ENCODE results near the gene DIAPH2.

Gene DIAPH2

DNA sequence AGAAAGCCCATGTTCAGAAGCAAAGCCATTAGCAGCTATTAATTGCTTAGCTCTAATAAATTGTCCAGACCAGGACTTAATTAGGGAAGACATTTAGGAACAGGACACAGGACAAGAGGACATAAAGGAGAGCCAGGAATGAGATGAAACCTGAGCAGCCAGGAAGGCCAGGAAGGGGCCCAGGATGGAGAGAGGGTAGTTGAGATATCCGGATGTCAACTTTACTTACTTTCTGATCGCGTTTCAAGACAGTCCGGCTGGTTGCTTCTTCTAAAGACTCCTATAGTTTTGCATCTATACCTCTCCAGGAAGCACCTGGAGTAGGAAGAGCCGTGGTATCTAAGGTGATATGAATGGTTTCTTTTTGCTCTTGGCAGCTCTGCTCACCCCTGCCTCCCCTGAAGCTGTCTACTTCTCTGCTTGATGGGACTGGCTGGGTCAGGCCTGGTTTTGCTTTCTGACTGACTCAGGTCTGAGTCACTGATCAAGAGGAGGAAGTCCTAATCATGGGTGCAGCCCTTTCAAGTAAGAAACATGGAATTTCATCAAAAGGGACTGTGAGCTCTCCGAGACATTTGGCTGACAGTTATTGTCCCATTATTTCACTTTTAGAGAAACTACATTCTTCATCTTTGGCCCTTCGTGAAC lies 932.4 kb downstream of the DIAPH2 start:
- ATAC-seq: peak; percentile 53 to 56

DNA sequence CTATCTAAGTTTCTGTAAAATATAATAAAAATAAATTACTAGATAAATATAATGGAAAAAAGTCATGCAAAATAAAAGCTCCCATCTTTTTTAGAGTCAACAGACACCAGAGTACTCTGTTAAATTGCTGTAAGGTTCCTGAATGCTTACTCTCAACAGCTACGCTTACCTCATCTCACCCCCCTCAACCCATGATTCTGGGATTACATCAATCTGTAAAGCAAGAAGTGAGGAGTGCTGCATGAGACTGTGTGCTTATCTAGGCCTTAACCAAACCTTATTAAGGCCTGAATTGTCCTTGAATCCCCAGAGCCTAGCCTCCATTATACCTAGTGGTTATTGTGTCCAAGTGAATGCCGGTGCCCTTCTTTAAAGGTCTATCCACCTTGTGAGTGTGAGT lies 934.9 kb downstream of the DIAPH2 start:
- no peak for ATAC-seq

DNA sequence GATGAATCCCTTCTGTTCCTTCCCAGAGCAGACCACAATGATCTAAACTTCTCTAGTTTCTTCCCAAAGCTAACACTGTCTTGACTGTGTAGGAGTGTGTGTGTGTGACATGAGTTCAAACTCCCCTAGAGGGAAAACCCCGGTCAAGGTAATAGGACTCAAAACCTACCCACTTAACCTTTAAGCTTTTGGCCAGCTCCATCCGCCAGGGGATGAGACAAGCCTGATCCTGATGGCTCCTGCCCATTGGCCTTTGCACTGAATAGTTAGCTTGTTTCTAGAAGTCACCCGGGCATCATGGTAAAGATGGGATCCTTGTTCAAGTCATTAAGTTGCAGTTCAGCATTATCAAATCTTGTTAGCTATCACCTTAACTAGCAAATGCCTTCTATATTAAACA lies 937.5 kb downstream of the DIAPH2 start:
- no peak for ATAC-seq

DNA sequence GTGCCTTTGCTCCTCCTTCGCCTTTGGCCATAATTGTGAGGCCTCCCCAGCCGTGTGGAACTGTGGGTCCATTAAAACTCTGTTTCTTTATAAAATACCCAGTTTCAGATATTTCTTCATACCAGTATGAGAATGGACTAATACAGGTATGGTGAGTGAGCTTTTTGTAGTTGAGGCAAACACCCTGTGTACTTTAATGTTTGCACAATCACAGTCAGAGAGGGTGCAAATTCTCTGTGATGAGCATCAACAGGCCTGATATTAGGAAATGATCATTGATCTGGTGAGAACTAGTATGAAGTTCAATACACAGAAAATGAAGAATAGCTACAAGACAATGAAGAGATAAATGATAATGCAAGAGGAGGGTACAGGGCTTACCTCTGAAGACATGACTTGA lies 943.7 kb downstream of the DIAPH2 start:
- ATAC-seq: no peak

DNA sequence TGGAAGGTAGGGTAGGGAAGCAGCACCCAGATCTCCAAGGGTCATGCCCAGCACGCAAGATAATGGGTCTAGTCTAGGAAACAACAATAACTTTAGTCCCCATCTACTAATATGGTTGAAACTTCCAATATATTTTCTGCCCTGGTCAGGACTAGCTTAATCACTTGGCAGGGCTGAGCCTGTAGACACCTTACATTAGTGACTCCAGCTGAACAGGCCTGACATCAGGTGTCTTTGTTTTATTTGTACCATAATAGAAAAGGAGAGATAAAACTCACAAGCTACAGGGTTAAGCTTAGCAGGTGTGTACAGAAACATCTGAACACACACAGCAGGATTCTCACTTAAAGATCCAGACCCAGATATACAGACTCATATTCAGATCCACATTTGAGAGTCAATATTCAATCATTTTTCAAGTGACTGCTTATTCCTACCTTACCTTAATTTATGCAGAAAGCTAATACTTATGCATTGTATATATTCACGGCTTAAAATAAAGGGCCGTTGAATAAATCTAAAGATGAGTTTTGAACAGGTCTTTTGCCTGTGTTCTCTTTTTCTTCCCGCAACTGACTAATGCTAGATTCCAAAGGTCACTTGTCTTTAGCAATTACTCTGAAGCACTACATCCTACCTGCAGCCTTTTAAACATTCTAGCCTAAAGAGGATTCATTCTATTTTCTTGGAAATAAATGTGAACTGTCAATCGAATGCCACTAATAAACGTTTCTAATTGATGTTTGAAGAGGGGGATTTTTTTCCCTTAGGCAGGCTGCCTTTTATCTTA lies 944.4 kb downstream of the DIAPH2 start:
- no peak for ATAC-seq

DNA sequence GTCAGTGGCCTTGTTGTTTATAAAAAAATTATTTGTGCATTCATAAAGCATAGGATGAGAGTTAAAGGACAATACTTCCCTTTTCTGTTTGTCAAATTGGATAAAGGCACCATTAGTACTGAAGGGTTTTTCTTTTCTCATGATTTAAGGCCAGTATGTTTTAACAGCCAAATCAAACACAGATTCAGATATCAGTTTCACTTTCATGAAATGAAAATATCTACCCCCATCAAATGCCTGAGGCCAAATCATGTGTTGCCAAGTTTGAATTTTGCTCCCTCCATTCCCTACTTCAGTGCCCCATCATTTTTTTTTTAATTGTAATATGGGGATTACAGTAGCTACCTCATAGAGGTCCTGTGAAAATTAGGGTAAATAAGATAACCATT lies 944.9 kb downstream of the DIAPH2 start:
- no peak for ATAC-seq

DNA sequence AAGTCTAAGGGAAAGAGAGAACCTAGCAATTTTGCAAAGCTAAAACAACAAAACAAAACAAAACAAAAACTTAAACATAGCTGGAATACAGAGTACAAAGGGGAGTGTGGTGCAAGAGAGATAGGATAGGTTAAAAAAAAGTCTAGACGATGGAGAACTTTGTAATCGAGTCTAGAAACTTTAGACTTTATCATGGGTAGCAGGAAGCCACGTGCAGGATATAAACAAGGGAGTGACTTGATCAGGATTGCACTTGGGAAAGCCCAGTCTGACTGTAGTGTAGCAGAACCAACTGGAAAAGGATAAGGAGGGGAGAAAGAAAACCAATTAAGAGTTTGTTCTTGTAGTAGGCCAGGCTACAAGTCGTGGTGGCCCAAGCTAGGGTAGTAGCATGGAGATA lies 949.2 kb downstream of the DIAPH2 start:
- no peak for ATAC-seq

DNA sequence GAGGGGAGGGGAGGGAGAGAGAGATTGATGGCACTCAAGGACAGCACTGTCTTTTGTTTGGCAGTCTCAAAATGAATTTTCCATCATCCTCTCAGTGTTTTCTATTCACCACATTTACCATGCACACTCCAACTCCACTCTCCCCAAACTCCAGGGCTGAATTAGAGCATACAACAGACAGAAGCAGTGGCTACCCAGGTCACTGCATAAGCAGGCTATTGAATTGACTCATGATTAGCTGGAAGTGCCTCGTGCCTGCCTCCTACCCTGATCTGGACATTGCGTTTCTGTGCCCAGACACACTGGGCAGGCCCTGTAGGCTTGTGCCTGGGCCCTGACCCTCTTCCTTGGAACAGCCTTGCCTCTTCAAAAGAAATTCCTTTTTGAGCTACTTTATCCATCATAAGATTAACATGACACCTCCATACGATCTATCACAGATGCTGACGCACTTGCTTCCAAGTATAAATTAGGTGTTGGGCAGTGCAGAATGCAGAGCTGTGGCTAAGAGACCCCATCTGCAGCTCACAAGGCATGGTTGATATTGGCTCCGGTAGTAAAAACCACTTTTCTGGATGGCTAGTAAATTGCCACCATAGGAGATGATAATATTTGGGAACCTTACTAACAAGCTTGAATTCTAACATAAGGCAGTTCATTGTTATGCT lies 952.0 kb downstream of the DIAPH2 start:
- ATAC-seq: no peak

DNA sequence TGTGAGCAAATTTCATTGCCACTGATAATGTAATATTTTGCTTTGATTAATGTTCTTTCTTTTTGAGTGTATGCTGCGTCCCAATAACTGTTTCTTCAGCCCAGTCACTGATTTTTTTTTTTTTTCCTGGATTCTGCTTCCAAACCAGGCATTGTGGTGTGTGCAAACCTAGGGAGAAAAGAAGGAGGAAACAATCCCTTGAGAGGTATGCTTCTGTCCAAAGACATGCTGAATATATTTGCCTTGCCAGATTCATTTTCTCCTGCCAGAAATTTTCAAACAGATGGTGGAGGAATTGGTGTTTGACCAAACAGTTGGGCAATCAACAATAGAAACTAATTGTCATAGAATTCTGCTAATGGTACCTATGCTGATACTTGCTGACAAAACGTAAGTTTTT lies 952.6 kb downstream of the DIAPH2 start:
- ATAC-seq: no peak

DNA sequence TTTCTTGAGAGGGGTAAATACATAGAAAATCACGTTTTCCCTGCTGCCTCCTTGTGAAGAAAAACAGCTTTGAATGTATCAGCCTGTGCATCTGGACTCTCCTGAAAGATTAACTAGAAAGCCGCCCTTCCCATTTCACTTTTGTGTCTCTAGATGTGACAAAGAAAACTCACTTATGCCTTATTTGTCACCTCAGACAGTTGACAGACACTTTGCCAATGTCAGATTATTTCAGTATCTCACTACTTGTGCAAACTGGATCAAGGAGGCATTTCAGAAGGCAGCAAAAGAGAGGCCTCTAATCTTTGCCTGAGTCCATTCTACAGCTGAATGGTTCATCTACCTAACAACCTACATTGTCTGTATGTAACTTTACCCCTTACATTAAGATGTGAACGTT lies 954.0 kb downstream of the DIAPH2 start:
- ATAC-seq: no peak

DNA sequence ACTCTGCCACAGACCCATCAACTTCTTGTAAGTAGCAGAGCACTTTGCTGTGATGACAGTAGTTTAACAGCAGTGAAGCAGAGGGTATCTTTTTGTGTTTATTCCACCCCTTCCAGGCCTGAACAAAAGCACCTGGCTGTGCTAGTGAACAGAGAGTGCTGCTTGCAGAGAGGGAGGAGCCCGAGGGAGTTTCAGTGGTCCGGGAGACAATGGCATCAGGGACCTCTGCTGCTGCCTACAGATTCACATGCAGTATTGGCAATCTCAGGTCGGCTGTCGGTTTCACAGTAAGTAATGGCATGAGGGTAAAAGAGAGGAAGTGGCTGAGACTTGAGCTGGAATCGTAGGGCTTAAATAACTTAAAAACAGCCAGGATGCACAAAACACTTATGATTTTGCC lies 954.9 kb downstream of the DIAPH2 start:
- ATAC-seq: no peak
